Activated T-helper 1 cell treated with anti-CD3 and anti-CD28 coated beads, Interleukin-2, amount 50 U/mL, for 16 hours (primary cell): Measurements from ENCODE around the gene PLEKHM3.
"Not testable (repeated sequence)": the region's sequence is repeated elsewhere in the genome, so short reads cannot be mapped to it uniquely, and the experiment has no call there.

Experiments
- DNase-seq, 2 donors: peaks; one replicate each; pipeline ENCODE4 v3.0.0-alpha.2; 2020; ENCODE audit warnings: low read depth in 1 of 2, low spot score in 1 of 2

The PLEKHM3 gene

GRCh38 chr2:207926989-207927300 lies 98.4 kb downstream of the PLEKHM3 start:
- no peak for DNase-seq

DNA sequence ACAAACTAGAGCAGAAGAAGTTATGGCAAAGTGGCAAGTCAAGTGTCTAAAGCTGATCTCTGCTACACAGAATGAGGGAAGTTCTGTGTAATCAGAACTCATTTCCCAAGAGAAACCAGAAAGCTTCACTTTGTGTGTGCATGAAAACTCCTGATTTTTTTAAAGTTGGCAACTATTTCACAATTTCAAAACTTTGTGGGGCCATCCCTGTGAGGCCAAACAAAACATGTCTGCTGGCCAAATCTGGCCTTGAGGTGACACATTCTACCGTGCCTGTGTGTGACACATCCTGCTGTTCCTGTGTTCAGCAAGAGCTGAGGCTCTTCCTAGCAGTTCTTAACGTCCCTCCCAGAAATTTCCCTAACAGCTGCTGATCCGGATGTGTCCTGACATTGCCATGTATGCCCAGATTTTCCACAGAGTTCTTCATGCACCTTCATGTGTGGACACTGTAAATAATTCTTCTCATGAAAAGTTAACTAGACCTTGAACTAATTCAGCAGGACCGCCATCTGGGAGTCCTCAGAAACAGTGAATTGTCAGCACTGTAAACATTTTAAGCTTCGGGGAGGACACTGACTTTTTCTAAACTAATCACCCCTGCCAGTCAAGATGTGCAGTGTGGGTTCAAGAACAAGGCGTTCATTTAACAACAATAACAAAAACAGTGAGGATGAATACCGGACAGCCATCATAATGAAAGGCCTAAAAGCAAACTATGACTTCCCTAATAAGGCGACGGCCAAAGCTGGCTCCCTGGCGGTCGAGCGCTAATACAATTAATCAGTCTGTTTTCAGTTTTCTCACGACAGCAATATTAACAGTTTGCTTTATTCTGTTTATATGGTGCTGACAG lies 99.0 kb downstream of the PLEKHM3 start:
- no peak for DNase-seq

- DNase-seq: no peak
These were observed 99.7 kb downstream of the PLEKHM3 start for GRCh38 chr2:207925601-207926000.

GRCh38 chr2:207921606-207922005 lies 103.7 kb downstream of the PLEKHM3 start:
- DNase-seq: no peak

GRCh38 chr2:207920721-207921120 lies 104.6 kb downstream of the PLEKHM3 start:
- DNase-seq: no peak

DNA sequence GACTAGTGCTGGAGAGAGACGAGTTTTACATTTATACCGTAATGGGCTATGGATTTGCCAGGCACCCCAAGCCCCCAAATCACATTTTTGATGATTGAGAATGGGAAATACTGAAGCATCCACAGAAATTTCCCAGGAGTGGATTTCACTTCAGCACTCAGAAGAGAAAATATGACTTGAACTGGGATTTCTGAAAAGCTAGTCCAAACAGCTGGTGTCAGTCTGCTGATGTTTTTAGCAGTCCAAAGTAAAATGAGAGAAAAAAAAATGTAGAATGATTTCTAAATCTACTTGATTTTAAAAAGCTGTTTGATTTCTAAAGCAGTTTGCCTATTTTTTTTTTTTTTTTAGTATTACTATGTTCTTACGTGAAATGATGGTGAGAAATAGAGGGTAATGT lies 105.0 kb downstream of the PLEKHM3 start:
- DNase-seq: no peak

- DNase-seq: no peak
These were observed 106.0 kb downstream of the PLEKHM3 start for GRCh38 chr2:207919164-207919919.

- DNase-seq: no peak
These were observed 110.6 kb downstream of the PLEKHM3 start for GRCh38 chr2:207914716-207915115.

GRCh38 chr2:207913772-207914358 lies 111.5 kb downstream of the PLEKHM3 start:
- no peak for DNase-seq

DNA sequence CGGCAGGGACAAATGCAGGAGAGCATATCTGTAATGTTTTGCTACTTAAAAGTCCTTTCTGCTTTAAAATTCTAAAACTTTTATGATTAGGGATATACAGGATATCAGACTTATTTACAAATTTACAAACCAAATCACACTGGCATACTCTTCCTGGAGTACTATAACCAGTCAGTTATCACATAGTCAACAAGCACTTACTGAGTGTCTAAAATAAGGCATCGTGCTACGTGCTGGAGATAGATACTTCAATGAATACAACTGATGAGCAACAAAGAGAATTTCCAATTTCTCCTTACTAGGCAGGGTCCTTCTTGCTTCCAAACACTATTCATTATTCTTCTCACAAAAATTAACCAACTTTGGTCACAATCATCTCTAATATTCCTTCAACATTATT lies 113.5 kb downstream of the PLEKHM3 start:
- DNase-seq: no peak

- DNase-seq: no peak
These were observed 114.1 kb downstream of the PLEKHM3 start for GRCh38 chr2:207911215-207911614.

DNA sequence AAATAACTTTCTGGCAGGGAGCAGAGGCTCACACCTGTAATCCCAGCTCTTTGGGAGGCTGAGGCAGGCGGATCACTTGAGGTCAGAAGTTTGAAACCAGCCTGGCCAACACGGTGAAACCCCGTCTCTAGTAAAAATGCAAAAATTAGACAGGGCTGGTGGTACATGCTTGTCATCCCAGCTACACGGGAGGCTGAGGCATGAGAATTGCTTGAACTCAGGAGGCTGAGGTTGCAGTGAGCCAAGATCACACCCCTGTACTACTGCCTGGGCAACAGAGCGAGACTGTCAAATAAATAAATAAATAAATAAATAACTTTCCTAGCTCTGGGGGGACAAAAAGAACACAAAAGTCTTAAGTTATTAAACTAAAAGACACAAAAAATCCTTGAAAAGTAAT lies 118.8 kb downstream of the PLEKHM3 start:
- DNase-seq: not testable (repeated sequence)

GRCh38 chr2:207905546-207905945 lies 119.8 kb downstream of the PLEKHM3 start:
- DNase-seq: no peak

DNA sequence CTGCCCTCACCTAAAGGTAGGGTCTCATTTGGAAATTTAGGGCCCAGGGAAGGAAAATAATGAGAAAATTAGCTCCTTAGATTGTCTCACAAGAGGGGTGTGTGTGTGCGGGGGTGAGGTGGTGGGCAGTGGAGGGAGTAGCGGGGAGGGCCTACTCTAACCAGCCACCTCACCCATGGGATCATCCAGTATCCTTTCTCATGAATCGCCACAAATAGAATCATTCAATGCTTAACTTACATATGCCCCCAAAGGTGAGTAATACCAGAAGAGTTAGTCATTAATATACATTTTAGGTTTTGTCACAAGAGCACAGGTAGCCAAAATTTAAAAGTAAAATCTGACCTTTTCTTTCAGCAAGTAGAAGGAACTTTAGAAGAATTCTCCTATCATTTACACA lies 122.1 kb downstream of the PLEKHM3 start:
- no peak for DNase-seq

- no peak for DNase-seq
These were observed 122.5 kb downstream of the PLEKHM3 start for GRCh38 chr2:207902821-207903220.

DNA sequence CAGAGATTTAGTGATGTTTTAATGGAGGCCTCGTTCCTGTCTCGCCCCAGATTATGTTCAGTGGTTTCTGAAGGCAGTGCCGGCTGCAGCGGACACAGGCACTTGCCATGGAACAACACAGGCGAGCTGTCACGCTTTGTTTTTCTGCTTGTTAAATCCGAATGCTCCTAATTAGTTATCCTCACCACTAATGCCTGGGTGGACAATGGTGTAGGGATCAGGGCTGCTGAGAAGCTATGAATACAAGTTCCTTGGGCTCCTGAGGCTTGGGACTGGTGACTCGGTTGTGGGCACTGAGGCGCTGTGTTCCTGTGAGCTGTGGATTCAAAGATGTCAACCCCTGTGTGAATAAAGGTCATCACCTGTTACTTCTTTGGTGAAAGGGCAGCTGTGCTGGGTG lies 123.5 kb downstream of the PLEKHM3 start:
- DNase-seq: no peak

GRCh38 chr2:207901401-207901800 lies 123.9 kb downstream of the PLEKHM3 start:
- no peak for DNase-seq

GRCh38 chr2:207898354-207898695 lies 127.0 kb downstream of the PLEKHM3 start:
- DNase-seq: no peak

- DNase-seq: no peak
These were observed 127.6 kb downstream of the PLEKHM3 start for GRCh38 chr2:207897541-207898353.

DNA sequence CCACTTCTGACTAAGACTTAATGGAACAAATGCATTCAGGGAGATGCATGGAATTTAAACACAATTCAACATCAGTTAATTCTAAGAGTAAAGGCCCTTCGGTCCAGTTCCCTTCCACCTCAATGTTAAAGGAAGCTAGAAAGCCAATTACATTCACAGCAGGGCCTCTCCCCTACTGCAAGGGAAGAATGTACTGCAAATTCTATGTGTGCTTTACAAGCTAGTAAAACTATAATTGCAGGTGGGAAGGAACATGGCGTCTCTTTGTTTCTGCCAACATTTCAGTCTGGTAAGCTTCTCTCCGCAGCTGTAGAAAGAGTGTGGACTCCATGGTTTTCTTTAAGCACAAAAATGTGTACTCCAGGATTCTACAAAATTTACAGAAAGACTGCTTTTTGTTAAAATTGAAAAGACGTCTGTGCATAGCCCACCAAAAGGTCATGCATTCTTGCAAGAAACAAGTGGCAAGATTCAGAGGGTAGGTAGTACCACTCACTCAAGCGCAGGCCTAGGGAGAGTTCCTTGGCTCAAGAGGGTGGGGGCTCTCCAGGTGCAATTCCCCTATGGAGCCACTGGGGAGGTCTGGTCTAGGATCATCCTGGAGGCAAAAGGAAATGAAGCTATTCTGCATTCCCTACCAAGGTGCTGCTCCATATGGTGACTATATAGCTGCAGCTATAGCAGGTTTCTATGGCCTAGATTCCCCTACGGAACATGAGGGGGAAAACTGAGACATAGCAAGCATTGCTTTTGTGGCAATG lies 128.6 kb downstream of the PLEKHM3 start:
- no peak for DNase-seq
